ENCODE results near the gene LMLN. TPM values are rescaled to one million over a fixed set of nuclear protein-coding genes. Genes with fewer than 3 reads are reported as not detected.

The LMLN gene
- total and polyA plus RNA-seq, 7 donors, result 0.23 to 7.5 (median 3.3) TPM

DNA sequence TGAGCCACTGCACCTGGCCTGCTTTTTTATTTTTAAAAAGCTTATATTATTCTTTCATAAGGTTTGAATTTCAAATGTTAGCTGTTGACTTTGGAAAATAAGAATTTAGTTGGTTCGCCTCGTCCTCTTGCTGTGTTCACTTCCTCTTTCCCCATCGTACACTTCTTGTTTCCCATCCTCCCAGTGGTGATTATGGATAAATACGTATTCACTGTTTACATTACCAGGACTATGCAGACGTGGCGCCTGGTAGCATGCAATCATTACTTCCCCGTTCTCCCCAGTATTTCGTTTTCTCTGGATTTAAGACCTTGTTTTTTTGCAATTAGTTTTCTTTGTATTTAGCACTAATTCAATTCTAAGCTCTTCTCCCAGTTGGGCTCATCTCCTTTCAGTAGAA, 70.1 kb downstream of the LMLN start:
- TF ChIP-seq EP300 (IDR thresholded peaks at IDR 0.05) (no peak), POLR2AphosphoS5 (IDR thresholded peaks at IDR 0.05) (no peak), POLR2A (IDR thresholded peaks at IDR 0.05) (no peak)
- TF ChIP-seq, protein P1, sequence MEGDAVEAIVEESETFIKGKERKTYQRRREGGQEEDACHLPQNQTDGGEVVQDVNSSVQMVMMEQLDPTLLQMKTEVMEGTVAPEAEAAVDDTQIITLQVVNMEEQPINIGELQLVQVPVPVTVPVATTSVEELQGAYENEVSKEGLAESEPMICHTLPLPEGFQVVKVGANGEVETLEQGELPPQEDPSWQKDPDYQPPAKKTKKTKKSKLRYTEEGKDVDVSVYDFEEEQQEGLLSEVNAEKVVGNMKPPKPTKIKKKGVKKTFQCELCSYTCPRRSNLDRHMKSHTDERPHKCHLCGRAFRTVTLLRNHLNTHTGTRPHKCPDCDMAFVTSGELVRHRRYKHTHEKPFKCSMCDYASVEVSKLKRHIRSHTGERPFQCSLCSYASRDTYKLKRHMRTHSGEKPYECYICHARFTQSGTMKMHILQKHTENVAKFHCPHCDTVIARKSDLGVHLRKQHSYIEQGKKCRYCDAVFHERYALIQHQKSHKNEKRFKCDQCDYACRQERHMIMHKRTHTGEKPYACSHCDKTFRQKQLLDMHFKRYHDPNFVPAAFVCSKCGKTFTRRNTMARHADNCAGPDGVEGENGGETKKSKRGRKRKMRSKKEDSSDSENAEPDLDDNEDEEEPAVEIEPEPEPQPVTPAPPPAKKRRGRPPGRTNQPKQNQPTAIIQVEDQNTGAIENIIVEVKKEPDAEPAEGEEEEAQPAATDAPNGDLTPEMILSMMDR (IDR thresholded peaks at IDR 0.05), result no peak
- Histone ChIP-seq H3K27ac (no peak overlapping the region), H3K36me3 (peaks cover 0 to 16% (median 0%) of the 10 kb centered on the region in 4 donors), H3K27me3 (no peaks in the 10 kb centered on the region), H3K4me3 (no peak overlapping the region), H3K4me1 (no peaks in the 10 kb centered on the region), H3K9me3 (no peaks in the 10 kb centered on the region)
- no peak for DNase-seq
- intact Hi-C loops (cut with DNase I), result no loop called here
- 78 to 83% methylated on average over 8 of the region's 8 CpGs for WGBS, 2 donors

DNA sequence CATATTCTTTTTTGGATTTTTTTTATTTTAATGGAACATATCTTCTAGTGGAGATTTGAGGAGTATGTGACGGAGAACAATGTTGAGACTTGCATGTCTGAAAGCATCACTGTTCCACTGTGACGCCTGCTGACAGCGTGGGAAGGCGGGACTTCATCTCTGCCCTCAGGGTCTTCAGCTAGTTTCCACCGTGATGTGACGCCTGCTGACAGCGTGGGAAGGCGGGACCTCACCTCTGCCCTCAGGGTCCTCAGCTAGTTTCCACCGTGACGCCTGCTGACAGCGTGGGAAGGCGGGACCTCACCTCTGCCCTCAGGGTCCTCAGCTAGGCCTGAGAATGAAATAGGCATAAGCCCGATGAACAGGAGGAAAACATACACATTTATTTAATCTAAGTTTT, 70.7 kb downstream of the LMLN start:
- H3K4me3 ChIP-seq, result no peak overlapping the region
- no peak for DNase-seq
- 92 to 95% methylated on average over 13 of the region's 13 CpGs for WGBS, 2 donors
- TF ChIP-seq POLR2AphosphoS5 (IDR thresholded peaks at IDR 0.05), result no peak
- TF ChIP-seq EP300 (IDR thresholded peaks at IDR 0.05), result no peak
- no peak for TF ChIP-seq POLR2A (IDR thresholded peaks at IDR 0.05)
- TF ChIP-seq, protein P1 (IDR thresholded peaks at IDR 0.05), result no peak
- H3K4me1 ChIP-seq, result no peaks in the 10 kb centered on the region
- peaks cover 0 to 11% (median 0%) of the 10 kb centered on the region in 4 donors for H3K36me3 ChIP-seq
- H3K27me3 ChIP-seq, result no peaks in the 10 kb centered on the region
- no peak overlapping the region for H3K27ac ChIP-seq
- H3K9me3 ChIP-seq, result no peaks in the 10 kb centered on the region
- intact Hi-C loops (cut with DNase I), result no loop called here

DNA sequence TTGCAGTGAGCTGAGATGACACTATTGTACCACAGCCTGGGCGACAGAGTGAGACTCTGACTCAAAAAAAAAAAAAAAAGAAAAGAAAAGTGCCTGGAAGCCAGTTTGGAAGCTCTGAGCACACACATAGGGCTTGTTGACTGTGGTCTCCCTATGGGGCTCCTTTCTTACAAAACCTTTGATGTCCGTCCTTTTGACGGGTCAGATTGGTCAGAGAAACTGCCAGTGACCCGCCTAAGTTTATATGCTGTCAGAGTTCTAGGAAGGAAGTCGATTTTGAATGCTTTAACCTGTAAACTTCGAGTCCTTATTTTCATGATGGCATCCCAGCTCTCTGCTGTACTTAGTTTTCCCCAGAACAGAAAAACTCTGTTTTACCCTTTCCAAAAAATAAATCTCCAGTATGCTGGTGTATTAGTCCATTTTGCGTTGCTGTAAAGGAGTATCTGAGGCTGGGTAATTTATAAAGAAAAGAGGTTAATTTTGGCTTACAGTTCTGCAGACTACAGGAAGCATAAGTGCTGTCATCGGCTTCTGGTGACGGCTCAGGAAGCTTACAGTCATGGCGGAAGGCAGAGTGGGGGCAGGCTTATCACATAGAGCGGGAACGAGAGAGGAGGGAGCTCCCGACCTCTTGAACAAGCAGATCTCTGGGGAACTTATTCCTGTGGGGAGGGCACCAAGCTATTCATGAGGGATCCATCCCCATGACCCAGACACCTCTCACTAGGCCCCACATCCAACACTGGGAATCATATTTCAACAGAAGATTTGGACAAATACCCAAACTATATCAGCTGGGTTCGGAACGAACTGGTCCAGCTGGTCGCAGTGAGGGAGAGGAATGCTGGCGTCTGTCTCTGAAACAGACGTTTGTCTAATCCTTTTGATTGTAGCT, 72.3 kb downstream of the LMLN start:
- Histone ChIP-seq H3K4me3 (no peak overlapping the region), H3K9me3 (no peaks in the 10 kb centered on the region), H3K4me1 (no peaks in the 10 kb centered on the region), H3K36me3 (peaks cover 0 to 7% (median 0%) of the 10 kb centered on the region in 4 donors), H3K27me3 (no peaks in the 10 kb centered on the region), H3K27ac (no peak overlapping the region)
- DNase-seq, result no peak
- 80 to 88% methylated on average over 18 of the region's 18 CpGs for WGBS, 2 donors
- no peak for TF ChIP-seq POLR2A (IDR thresholded peaks at IDR 0.05)
- intact Hi-C loops (cut with DNase I), result no loop called here

DNA sequence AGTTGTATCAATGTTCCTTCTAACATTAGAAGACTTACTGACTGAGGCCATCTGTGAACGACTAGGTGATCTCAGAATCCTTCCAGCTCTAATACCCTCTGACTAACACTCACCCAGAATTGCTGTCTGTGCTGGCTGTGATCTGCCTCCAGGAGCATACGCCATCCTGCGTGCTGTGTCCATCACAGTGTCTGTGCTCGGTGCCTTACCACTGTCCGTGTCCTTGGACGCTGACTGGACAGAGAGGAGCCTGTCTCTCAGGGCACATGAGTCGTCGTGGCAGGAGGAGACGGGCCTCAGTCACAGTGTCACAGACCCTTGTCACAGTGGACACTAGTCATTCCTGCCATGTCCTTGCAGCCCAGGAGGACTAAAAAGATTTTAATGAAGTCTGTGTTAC, 83.1 kb downstream of the LMLN start:
- intact Hi-C loops (cut with DNase I), result no loop called here
- no peak for DNase-seq
- WGBS, 2 donors, result 94% methylated on average over 9 of the region's 9 CpGs

More for the DNA sequence above, 83.1 kb downstream of the LMLN start:
- H3K9me3 ChIP-seq, result no peaks in the 10 kb centered on the region
- H3K27ac ChIP-seq, result no peak overlapping the region
- no peak overlapping the region for H3K4me3 ChIP-seq
- peaks cover 0 to 22% (median 5%) of the 10 kb centered on the region in 4 donors for H3K36me3 ChIP-seq
- TF ChIP-seq EP300 (IDR thresholded peaks at IDR 0.05) (no peak), POLR2AphosphoS5 (IDR thresholded peaks at IDR 0.05) (no peak), POLR2A (IDR thresholded peaks at IDR 0.05) (no peak)
- TF ChIP-seq, protein P1 (IDR thresholded peaks at IDR 0.05), result no peak
- no peaks in the 10 kb centered on the region for H3K4me1 ChIP-seq
- H3K27me3 ChIP-seq, result no peaks in the 10 kb centered on the region
